H1 (cell line): ENCODE results near the gene IFNGR1. TPM values are rescaled to one million over a fixed set of nuclear protein-coding genes. Genes with fewer than 3 reads are reported as not detected.

Experiments used
- YY1 ChIP-seq: IDR thresholded peaks from 2 replicates; pipeline ENCODE4 v1.6.1; 2011; ENCODE audit warnings: low read depth, mild to moderate bottlenecking, low read length
- polyA plus RNA-seq, 7 experiments: library from polyadenylated mRNA; depleted of rRNA in 3 of 7; stranded (reverse) in 5 of 7; unstranded in 2 of 7; fragments of >200 nt in 5 of 7; fragments of 200-250 nt in 2 of 7; gene quantifications; 1 replicate in 5 of 7; 2 replicates in 1 of 7; 4 replicates in 1 of 7; pipeline versions ENCODE4 v1.2.1 to v1.2.3, GENCODE V29; 2011 to 2013; ENCODE audit warnings: missing spikeins in 2 of 7, mixed read lengths in 2 of 7
- total RNA-seq: library from RNA; stranded (reverse); fragmentation: NEBNext Ultra II Directional; extraction: Animal tissue kit (Norgen Biotek cat#: 25700); gene quantifications from 2 replicates; pipeline ENCODE4 v1.2.1, GENCODE V29; 2021

The IFNGR1 gene
- total and polyA plus RNA-seq, 2 of the 8 experiments (the other 6 are each of a cell fraction or from before 2014, with no cell fraction given): 9.7 to 20.9 TPM

DNA sequence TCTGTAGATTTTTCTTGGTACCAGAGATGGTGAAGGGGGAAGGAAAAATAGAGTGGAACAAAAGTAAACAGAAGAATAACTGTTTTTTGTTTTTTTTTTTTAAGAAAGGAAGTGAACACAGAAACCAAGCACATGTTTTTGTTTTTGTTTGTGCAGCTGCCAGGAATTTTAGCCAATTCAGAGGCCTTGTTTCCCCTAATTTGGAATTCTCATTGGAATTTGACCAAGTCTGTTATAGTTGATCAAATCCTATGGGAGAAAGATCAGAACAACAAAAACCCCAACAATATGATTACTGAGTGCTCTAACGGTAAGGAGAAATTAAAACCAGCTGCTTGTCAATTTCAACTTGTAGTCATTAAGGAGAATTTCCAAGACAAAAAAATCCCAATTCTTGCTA is 27.5 kb downstream of the IFNGR1 start (continued):
- TF ChIP-seq YY1: no peak
- TF ChIP-seq, all 59 proteins: peak for 0
